Thyroid gland (tissue), 4 donors: ENCODE results near the gene TRAPPC2L. TPM values are rescaled to one million over a fixed set of nuclear protein-coding genes. Genes with fewer than 3 reads are reported as not detected.

Experiments
- DNase-seq, 2 donors: peaks; one replicate each; pipeline ENCODE4 v3.0.0-alpha.2; 2019
- H3K27ac ChIP-seq, 3 donors: fragments of 200-600 bp; sonication (generic); 1 replicate in 2 of 3; 2 replicates in 1 of 3; pipeline ENCODE4 v1.5.1; 2016 to 2019; ENCODE audit warnings: mild to moderate bottlenecking in 1 of 3, moderate library complexity in 1 of 3
- H3K27me3 ChIP-seq: fragments of 200-600 bp; sonication (generic); one replicate; pipeline ENCODE4 v1.5.1; 2019
- H3K36me3 ChIP-seq, 2 donors: fragments of 200-600 bp; sonication (generic); one replicate each; pipeline ENCODE4 v1.5.1; 2016 to 2019
- H3K4me1 ChIP-seq, 2 donors: fragments of 200-600 bp; sonication (generic); one replicate each; pipeline ENCODE4 v1.5.1; 2017 to 2019
- H3K4me3 ChIP-seq, 3 donors: fragments of 200-600 bp; sonication (generic); replicated peaks in 1 of 3; 1 replicate in 2 of 3; 2 replicates in 1 of 3; pipeline ENCODE4 v1.5.1; 2016; ENCODE audit warnings: mild to moderate bottlenecking in 1 of 3
- H3K9me3 ChIP-seq: fragments of 200-600 bp; sonication (generic); one replicate; pipeline ENCODE4 v1.5.1; 2017
- POLR2A ChIP-seq, 2 donors: fragments of 450-650 bp; IDR thresholded peaks; one replicate each; pipeline ENCODE4 v1.6.1; 2017; ENCODE audit warnings: antibody characterized with exemption in 2 of 2, mild to moderate bottlenecking in 2 of 2, moderate library complexity in 1 of 2
- WGBS, 2 donors: methylation state at CpG; one replicate each; pipeline ENCODE4 v1.1.5; 2017; 5-methylcytosine and 5-hydroxymethylcytosine counted together
- intact Hi-C: fragments of 100-400 bp; cut with DNase I; formaldehyde crosslinking; loops from one replicate; pipeline ENCODE4 v1.15.1; 2023
- total RNA-seq, 4 donors: library from RNA; depleted of rRNA; stranded (reverse); fragments of >200 nt; gene quantifications; one replicate each; pipeline ENCODE4 v1.2.3, GENCODE V29; 2016
- TF ChIP-seq, protein P1 (sequence below), 6 experiments: fragments of 200-600 bp in 3 of 6; fragments of 450-650 bp in 3 of 6; sonication (generic) in 3 of 6; IDR thresholded peaks; one replicate each; pipeline ENCODE4 v1.5.1; 2016 to 2019; ENCODE audit warnings: antibody characterized with exemption in 6 of 6, mild to moderate bottlenecking in 2 of 6, inconsistent platforms in 1 of 6, moderate library complexity in 1 of 6

TRAPPC2L gene
- total RNA-seq, 4 donors from 2014 or later, result 18.9 to 50.4 (median 43.8) TPM

DNA sequence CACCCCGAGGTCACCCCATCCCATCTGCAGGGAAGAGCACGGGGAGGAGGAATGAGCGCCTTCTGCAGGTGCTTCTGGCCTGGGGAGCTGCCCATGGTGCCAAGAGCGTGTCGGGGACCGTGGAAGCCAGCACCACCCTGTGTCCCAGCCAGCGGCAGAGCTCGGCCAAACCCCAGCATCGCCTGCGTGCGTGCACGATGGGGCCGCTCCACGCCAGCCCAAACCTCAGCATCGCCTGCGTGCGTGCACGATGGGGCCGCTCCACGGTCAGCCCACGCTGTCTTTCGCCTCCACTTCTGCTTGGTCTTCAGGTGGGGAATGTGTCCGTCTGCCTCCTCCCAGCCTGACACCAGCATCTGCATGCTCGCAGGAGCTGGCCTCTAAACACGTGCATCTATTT lies 14.1 kb upstream of the TRAPPC2L start:
- Histone ChIP-seq H3K9me3 (no peaks in the 10 kb centered on the region), H3K36me3 (peaks cover 4 to 10% of the 10 kb centered on the region in 2 donors), H3K4me1 (no peaks in the 10 kb centered on the region), H3K27me3 (no peaks in the 10 kb centered on the region), H3K4me3 (no peak overlapping the region), H3K27ac (no peak overlapping the region)
- no peak for TF ChIP-seq POLR2A (IDR thresholded peaks at IDR 0.05)
- TF ChIP-seq, protein P1, sequence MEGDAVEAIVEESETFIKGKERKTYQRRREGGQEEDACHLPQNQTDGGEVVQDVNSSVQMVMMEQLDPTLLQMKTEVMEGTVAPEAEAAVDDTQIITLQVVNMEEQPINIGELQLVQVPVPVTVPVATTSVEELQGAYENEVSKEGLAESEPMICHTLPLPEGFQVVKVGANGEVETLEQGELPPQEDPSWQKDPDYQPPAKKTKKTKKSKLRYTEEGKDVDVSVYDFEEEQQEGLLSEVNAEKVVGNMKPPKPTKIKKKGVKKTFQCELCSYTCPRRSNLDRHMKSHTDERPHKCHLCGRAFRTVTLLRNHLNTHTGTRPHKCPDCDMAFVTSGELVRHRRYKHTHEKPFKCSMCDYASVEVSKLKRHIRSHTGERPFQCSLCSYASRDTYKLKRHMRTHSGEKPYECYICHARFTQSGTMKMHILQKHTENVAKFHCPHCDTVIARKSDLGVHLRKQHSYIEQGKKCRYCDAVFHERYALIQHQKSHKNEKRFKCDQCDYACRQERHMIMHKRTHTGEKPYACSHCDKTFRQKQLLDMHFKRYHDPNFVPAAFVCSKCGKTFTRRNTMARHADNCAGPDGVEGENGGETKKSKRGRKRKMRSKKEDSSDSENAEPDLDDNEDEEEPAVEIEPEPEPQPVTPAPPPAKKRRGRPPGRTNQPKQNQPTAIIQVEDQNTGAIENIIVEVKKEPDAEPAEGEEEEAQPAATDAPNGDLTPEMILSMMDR (IDR thresholded peaks at IDR 0.05), result no peak
- DNase-seq, result no peak
- intact Hi-C loops, result no loop called here
- 95 to 96% methylated on average over 24 to 25 of the region's 25 CpGs for WGBS, 2 donors

DNA sequence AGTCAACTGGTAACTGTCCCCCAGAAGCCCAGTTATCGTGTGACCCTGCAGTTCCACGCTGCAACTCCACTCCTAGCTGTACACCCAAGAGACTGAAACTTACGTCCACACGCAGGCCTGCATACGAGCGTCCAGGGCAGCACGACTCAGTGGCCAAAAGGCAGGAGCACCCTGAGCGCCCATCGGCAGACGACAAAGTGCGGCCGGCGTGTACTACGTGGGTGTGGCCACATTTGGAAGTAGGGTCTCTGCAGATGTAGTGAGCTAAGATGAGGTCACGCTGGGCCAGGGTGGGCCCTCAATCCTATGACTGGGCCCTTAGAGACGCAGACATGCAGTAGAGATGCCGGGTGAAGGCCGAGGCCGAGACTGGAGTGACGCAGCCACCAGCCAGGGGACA lies 13.7 kb upstream of the TRAPPC2L start:
- no peaks in the 10 kb centered on the region for H3K4me1 ChIP-seq
- no peak overlapping the region for H3K27ac ChIP-seq
- H3K9me3 ChIP-seq, result no peaks in the 10 kb centered on the region
- WGBS, 2 donors, result 94 to 96% methylated on average over 20 of the region's 20 CpGs
- peaks cover 0 to 10% of the 10 kb centered on the region in 2 donors for H3K36me3 ChIP-seq
- intact Hi-C loops, result no loop called here
- no peaks in the 10 kb centered on the region for H3K27me3 ChIP-seq
- TF ChIP-seq, protein P1 (IDR thresholded peaks at IDR 0.05), result no peak
- no peak for TF ChIP-seq POLR2A (IDR thresholded peaks at IDR 0.05)
- no peak overlapping the region for H3K4me3 ChIP-seq
- no peak for DNase-seq

DNA sequence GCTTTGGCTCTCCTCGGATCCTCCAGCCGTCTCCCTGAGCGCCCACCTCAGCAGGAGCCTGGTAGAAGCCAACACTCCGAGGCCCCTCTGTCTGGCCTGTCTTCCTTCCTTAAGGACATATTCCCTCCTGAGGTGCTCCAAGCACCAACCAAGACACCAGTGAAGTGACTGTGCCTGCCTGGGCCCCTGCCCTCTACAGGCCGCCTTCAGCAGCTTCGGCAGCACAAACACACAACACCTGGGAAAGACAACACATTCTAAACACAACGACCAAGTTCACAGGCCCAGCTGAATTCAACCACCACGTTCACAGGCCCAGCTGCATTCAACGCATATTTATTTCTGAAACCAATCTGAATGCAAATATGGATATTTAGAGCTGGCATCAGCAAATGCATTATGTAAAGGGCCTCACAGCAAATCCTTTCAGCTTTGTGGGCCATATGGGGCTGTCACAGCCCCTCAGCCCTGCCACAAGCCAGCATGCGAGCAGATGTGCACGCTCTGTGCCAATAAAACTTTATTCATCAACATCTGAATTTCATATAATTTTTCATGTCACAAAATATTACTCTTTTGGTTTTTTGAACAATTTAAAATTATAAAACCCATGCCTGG lies 12.4 kb upstream of the TRAPPC2L start:
- no peak for TF ChIP-seq POLR2A (IDR thresholded peaks at IDR 0.05)
- TF ChIP-seq, protein P1 (IDR thresholded peaks at IDR 0.05), result peak in 2 of 6 experiments; percentile 6 to 12

DNA sequence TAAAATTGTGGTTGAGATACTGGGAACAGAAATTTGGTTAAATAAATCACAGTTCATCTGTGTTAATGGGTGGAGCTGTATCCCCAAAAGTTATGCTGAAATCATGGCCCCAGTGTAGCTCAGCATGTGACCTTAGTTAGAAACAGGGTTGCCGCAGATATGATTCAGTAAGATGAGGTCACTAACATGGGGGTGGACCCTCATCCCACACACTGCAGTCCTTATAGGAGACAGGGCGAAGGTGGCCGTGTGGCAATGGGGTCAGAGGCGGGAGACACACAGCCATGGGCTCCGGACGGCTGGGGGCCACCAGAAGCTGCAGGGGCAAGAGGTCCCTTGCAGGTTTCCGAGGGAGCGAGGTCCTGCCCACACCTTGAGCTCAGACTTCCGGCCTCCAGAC lies 10.8 kb upstream of the TRAPPC2L start:
- intact Hi-C loops, result no loop called here
- Histone ChIP-seq H3K9me3 (no peaks in the 10 kb centered on the region), H3K4me3 (no peak overlapping the region), H3K27me3 (no peaks in the 10 kb centered on the region), H3K4me1 (no peaks in the 10 kb centered on the region), H3K36me3 (no peaks in the 10 kb centered on the region), H3K27ac (no peak overlapping the region)
- DNase-seq, result no peak
- 92 to 96% methylated on average over 9 of the region's 9 CpGs for WGBS, 2 donors
- no peak for TF ChIP-seq POLR2A (IDR thresholded peaks at IDR 0.05)
- TF ChIP-seq, protein P1 (IDR thresholded peaks at IDR 0.05), result no peak

More for the DNA sequence above, 12.4 kb upstream of the TRAPPC2L start:
- DNase-seq, result peak in 1 of 2 donors; percentile 17
- Histone ChIP-seq H3K36me3 (peaks cover 0 to 10% of the 10 kb centered on the region in 2 donors), H3K27me3 (no peaks in the 10 kb centered on the region), H3K27ac (no peak overlapping the region), H3K4me3 (no peak overlapping the region), H3K9me3 (no peaks in the 10 kb centered on the region), H3K4me1 (no peaks in the 10 kb centered on the region)
- intact Hi-C loops, result no loop called here
- WGBS, 2 donors, result 67 to 69% methylated on average over 11 of the region's 11 CpGs

DNA sequence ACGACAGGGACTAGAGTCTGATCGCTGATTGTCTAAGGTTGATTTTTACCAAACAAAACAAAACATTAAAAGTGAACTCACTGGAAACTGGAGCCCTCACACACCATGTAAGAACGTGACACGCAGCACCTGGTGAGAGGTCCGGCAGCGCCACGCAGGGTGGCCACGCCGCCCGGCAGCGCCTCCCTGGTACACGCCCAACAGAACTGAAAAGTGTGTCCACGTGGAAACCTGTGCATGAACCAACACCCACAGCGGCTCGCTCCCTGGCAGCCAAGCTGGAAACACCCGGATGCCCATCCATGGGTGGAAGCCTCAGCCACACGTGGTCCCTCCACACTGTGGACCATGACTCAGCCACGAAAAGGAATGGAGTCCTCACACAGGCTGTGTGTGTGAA lies 9.3 kb upstream of the TRAPPC2L start:
- Histone ChIP-seq H3K9me3 (no peaks in the 10 kb centered on the region), H3K4me1 (no peaks in the 10 kb centered on the region), H3K27me3 (no peaks in the 10 kb centered on the region), H3K27ac (no peak overlapping the region), H3K36me3 (no peaks in the 10 kb centered on the region), H3K4me3 (no peak overlapping the region)
- intact Hi-C loops, result no loop called here
- no peak for TF ChIP-seq POLR2A (IDR thresholded peaks at IDR 0.05)
- TF ChIP-seq, protein P1 (IDR thresholded peaks at IDR 0.05), result no peak
- WGBS, 2 donors, result 91 to 94% methylated on average over 17 to 18 of the region's 18 CpGs
- no peak for DNase-seq
